ENCODE measurements around the gene VAMP8.

GRCh38 chr2:85553184-85553583 is 24.2 kb upstream of the VAMP8 start:
- TF ChIP-seq CTCF (IDR thresholded peaks at IDR 0.05; ENCODE audit: low read length), result no peak
- no peak for TF ChIP-seq EZH2 (optimal IDR thresholded peaks at IDR 0.05; ENCODE audit: low read depth, low read length)
- TF ChIP-seq EZH2phosphoT487 (IDR thresholded peaks at IDR 0.05; ENCODE audit: low read length), result no peak

All from MM.1S (cell line).